CD4-positive, alpha-beta T cell treated with Interleukin-6 at 100 ng/mL for 8 hours (primary cell): ENCODE measurements around the gene MBD1.
"Not testable (repeated sequence)": the region's sequence is repeated elsewhere in the genome, so short reads cannot be mapped to it uniquely, and the experiment has no call there.

Experiments
- DNase-seq: peaks from one replicate; pipeline ENCODE4 v3.0.0-alpha.2; 2020; ENCODE audit warnings: mixed read lengths, low spot score

The MBD1 gene

DNA sequence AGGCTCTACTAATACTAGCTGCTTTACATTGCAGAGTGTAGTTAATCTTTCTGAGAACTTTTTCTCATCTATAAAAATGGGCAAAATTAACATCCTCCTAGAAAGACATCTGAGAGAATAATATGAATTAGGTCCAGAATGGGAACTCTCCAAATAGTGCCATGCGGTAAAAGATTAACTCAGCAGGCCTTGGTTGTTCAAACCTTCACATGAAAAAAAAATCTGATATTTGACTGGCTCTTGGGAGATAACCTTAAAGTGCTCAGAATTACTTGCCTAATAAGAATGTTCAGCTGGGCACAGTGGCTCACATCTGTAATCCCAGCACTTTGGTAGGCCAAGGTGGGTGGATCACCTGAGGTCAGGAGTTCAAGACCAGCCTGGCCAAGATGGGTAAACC, 11.7 kb upstream of the MBD1 start:
- DNase-seq, result no peak

GRCh38 chr18:50289108-50289443, 7.8 kb upstream of the MBD1 start:
- DNase-seq, result no peak

DNA sequence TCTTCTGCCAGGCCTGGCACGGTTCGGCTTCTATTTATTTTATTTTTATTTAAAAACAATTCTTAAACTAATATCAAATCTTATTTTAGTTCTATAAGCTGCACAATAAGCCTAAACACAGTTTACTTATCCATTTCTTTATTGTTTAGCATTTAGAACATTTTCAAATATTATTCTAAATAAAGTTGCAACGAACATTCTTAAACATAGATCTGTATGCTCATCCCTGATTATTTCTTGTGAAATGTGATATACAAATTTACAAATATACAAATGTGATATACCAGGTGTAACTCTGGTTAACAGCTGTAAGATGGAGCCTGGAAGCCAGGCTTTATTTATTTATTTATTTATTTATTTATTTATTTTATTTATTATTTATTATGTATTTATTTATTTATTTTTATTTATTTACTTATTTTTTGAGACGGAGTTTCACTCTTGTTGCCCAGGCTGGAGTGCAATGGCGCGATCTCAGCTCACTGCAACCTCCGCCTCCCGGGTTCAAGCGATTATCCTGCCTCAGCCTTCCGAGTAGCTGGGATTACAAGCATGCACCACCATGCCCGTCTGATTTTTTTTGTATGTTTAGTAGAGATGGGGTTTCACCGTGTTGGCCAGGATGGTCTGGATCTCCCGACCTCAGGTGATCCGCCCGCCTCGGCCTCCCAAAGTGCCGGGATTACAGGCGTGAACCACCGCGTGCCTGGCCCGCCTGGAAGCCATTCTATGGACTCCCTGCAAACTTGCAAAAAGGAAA, 7.2 kb upstream of the MBD1 start:
- not testable (repeated sequence) for DNase-seq

DNA sequence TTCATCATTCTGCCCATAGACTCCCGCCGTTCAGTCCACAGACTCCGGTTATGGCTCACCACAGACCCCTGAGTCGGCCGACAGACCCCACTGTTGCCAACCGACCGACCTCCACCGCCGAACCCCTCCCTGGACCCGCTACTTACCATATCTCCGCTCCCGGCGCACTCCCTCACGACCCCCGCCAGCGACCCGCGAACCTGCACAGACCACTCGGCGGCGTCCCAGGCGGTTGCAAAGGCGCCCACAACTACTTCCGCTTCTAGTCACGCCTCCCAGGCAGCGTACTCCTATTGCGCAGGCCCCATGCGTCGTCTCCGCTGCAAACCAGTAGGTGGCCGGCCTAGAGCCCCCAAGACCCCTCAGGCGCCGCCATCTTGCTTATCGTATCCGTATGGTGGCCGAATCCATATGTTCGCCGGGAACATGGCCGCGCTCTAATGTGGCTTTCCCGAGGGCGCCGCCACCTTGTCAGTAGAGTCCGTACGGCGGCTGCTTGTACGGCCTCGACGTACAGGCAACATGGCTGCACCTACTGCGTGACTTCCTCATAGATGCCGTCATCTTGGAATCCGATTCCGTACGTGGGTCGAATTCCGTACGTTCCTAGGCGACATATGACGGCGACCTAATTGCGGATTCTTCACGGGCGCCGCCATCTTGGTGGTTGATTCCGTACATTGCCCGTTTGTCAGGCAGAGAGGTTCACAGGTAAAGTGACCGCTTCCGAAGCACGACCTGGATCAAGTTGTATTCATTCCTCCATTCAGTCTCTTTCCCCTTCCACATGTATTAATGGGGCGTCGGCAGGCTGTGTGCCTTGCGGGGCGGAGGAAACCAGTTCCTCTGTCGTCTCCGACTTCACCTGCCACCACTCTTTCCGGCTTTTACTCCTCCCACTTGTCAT, 6.4 kb upstream of the MBD1 start, which contains the start of gene CXXC1:
CXXC1 (minus strand) TSS at position 252 of the 907 bp plus-strand sequence; CDS start at position 149, 103 bp downstream.
- peak; percentile 98 for DNase-seq

- DNase-seq, result no peak
Observed at GRCh38 chr18:50287028-50287440, 5.7 kb upstream of the MBD1 start.

DNA sequence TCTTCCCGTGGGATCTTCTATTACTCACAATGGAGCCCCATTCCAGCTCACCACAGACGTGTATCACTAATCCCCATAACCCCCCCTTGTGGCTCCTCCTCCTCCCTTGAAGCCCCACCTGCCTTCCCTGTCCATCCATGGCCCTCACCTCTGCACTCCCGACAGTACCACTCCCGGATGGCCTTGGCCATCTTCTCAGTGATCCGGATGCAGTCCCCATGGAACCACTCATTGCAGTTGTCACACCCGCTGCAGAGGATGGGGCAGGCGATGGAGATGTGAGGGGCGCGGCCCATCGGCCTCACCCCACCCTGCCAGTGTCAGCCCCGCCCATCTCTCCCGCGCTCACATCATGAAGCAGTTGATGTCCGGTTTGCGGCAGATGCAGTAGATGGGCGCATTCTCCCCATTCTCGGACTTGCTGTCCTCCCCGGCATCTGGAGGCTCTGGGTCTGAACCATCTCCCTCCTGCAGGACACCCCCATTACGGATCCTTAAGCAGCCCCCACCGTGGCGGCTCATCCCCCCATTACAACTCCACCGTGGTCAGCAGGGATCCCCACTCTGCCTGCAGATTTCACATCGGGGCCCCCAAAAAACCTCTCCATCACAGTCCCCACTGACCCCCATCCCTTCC, 5.2 kb upstream of the MBD1 start:
- DNase-seq, result no peak

DNA sequence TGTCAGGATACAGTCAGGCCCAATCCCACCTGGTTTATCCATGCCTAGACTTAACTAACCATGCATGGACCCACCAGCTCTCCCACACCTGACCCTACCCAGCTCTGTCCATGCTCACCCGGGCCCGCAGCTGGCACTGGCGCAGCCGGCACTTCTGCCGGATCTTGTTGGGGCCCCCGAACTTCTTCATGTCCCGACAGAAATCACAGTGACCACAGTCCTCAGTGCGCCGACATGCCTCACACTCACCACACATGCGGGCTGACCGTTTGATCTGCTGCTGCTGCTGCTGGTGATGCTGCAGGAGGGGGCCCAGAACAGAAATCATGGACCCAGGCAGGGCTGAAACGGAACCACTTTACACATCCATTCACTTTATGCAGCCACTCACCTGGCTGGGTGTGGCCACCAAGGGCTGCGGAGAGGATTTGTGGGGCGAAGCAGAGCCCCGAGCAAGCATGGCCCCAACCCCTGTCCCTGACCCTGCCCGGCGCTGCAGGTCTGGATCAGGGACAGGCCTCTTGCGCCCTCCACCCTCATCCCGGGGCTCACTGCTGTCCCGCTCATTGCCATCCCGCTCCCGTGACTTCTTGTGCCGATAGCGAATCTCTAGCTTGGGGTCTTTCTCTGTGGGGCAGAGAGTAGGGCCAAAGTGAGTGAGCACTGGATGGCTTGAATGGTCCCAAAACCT, 4.5 kb upstream of the MBD1 start:
- no peak for DNase-seq

DNA sequence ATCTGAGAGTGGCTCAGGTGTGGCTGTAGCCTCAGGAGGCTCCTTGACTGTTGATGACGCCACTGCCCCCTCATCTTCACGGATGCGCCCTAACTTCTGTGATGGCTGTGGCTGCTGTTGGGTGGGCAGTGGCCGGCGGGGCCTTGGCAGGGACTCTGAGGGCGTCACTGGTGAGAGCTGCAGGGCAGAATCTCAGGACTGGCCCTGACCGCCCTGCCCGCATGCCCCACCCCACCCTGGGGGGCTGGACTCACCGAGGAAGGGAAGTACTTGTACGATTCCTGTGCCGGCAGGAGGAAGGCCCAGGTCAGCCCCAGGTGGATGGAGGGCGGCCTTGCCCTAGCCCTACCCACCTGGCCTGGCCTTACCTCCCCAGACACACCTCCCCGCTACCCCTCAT, 3.7 kb upstream of the MBD1 start:
- DNase-seq, result no peak

DNA sequence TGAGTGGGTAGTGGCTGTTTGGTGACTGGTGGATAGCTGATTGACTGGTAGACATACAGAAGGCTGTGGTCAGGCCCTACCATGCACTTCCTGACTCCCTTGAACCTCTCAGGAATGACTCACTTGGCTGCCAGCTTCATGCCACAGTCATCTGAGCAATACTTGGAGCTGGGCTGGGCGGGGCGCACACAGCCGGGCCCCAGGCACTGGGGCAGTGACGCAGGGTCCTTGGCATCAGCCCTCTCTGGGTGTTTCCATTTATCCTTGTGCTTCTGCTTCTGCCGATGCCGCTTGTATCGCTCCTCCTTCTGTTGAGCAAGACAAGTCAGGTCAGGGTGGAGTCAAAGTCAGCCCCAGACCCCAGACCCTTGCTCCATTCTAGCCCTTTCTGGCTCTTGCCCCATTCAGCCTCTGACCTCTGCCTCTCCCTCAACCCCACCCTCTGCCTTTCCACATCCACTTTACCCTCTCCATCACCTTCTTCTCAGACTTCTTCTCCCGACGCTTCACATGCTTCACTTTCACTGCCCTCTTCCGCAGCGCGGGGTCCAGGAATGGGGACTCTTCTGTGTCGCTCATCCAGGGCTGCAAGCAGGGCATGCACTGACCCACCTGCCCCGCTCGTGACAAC, 3.0 kb upstream of the MBD1 start:
- DNase-seq, result no peak

DNA sequence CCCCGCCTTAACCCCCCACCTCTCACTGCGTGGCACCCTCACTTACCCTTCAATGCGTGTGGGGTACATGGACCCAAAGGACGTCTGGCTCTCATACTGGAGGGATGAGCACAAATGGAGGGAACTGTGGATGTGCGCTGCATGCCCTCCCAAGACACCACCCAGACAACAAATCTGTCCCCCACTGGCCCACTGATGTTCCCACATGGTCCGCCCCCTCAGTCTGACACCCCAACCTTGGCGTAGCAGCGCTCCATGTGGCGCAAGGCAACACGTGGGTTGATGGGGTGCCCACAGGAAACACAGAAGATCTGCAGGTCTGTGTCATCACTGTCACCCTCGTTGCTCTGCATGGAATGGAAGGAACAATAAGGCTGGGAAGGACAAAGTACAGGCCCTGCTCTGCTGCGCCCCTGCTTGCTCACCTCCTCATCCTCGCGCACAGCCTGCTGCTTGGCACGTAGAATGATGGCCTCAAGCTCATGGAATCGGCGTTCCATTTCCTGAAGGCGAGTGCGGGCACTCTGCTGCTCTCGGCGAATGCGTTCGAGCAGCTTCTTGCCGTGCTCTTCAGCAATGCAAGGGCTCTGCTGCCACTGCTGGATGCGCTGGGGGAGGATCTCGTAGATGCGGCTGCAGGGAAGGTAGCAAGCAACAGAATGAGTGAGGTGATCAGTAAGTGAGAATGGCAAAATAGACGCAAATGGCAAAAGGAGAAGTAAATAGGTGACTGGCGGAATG, 2.3 kb upstream of the MBD1 start:
- no peak for DNase-seq

DNA sequence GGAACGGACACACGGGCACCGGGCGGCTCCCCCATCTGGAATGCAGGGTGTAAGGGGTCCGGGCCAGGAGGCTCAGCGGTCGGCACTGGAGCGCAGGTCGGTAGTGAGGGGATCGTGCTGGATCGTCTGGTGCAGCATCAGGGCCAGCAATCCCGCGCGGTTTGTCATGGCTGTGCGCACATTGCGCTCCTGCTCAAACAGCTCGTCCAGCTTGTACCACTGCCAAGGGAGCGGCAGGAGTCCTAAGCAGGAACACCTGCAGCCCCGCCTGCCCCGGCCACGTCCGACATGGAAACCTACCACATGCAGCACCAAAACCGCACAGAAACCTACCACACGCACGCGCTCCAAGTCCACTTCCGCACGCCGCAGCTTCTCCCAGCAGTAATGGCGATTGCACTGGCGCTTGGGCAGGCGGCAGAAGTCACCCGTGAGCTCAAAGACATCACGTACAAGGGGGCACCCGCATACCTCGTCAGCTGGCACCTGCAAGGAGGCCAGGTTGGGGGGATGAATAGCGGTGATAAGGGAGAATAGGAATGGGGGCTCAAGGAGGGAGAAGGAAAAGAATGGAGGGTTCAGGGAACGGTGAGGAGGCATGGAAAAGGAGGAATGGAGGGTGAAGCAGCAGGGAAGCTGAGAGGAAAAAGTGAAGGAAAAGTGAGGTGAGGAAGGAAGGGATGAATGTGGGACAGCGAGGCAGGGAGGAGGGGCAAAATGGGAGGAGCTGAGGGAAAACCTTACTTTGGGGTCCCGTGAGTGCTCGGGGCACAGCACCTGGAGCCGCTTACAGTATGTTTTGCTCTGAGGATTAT, 1.4 kb upstream of the MBD1 start:
- no peak for DNase-seq

- DNase-seq, result no peak
Observed at GRCh38 chr18:50281972-50282520, 723 bp upstream of the MBD1 start.

DNA sequence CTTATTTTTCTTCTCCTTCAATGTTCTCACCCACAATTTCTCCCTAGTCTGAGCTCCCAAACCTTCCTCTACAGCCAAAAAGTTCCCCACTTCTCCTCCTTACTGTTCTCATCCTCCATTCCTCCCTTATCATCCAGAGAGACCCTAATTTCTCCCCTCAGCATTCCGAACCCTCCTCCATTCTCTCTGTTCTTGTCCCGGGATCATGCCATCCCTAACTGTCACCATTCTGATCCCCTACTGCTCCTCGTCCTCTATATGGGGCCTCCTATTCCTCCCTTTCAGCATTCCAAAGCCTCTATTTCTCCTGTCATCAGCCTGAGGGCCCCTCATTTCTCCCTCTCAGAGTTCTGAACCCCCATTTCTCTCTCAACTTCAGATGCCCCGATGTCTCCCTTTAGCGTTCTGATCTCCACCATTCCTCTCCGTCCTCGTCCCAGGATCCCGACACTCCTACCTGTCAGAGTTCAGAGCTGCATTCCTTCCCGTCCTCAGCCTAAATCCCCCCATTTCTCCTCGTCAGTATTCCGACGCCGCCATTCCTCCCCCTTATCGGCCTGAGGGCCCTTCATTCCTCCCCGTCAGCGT, 522 bp downstream of the MBD1 start:
- DNase-seq, result no peak

DNA sequence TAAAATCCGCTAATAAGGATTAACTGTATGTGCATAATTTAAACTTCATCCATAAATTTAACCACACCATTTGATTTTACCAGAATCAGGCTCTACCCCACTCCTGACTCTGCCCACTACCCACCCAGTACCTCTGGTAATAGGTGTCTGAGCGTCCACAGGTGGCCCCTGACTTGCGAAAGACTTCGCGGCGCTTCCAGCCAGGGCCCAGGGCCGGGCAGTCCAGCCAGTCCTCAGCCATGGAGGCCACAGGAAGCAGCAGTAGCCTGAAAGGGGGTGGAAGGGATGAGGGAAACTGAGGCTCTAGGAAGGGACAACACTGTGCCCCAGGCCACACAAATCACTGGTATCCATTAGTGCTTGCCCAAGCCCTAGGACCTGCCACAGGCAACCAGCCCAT, 1.6 kb downstream of the MBD1 start:
- no peak for DNase-seq

DNA sequence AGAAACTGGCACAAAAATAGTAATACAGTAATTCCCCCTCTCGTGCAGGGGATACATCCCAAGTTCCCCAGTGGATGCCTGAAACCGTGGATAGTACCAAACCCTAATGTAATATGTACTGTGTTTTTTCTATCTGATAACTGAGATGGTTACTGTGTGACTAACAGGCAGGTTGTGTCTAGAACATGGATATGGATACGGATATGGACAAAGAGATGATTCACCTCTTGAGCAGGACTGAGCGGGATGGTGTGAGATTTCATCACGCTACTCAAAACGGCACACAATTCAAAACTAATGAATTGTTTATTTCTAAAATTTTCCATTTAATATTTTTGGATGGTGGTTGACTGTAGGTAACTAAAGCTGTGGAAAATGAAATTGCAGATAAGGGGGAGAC, 3.4 kb downstream of the MBD1 start:
- DNase-seq, result no peak

DNA sequence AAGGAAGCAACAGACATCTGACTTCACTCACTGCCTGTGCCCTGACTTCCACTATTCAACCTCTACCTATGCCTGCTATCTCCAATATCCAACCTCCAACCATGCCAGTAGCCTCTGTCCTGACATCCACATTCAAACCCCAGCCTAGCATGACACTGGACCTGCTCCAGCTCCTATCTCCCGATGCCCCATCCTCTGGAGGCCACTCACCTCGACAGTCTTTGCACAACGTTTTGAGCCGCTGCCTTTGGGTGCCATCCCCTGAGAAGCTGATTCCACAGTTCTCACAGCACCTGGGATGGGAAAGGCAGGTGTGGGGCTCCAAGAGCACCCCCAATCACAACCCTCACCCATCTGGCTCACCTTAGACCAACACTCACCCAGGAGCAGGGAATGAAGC, 4.9 kb downstream of the MBD1 start:
- DNase-seq, result no peak

GRCh38 chr18:50275503-50276036, 5.8 kb downstream of the MBD1 start:
- DNase-seq, result no peak

DNA sequence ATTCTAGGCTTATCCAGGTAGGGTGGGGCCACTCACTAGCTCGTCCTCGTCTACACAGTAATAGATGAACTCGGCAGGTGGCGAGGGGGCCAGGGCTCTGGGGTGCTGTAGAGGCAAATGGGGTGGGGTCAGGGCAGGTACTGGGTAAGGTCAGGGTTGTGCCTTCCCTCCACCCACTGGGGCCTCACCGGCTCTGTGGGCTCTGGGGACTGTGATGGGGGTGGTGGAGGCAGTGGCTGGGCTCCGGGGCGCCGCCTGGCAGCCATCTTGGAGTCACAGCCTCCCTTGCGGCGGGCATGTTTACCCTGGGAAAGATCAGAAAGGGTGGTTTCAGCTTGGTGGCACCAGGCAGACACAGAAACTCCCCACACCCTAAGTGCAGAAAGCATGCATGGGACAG, 6.4 kb downstream of the MBD1 start:
- no peak for DNase-seq

DNA sequence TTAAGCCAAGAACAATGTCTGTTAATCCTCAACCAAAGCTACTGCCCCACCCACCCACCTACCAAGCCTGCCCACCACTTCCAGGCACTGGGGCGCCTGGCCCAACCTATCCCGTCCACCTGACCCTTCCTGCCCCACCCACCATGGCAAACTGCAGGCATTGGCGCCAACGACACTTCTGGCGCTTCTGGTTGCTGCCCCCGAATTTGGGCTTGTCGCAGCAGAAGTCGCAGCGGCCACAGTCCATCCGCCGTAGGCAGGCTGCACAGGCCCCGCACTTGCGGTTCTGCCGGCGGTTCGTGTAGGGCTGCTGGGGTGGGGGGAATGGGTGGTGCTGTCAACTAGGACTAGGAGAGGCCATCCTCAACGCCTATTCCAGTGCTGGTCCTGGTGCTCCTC, 7.3 kb downstream of the MBD1 start:
- no peak for DNase-seq
